Ishikawa (cell line): Measurements from ENCODE around the gene MTA2.

ENCODE experiments used
- CEBPB ChIP-seq: IDR thresholded peaks from 2 replicates; pipeline ENCODE4 v1.6.1; 2012
- CREB1 ChIP-seq: IDR thresholded peaks from 2 replicates; pipeline ENCODE4 v1.6.1; 2012; ENCODE audit warnings: low read depth
- EGR1 ChIP-seq: IDR thresholded peaks from 2 replicates; pipeline ENCODE4 v1.6.1; 2012
- EP300 ChIP-seq: IDR thresholded peaks from 2 replicates; pipeline ENCODE4 v1.6.1; 2012; ENCODE audit warnings: borderline replicate concordance
- FOXM1 ChIP-seq: IDR thresholded peaks from 2 replicates; pipeline ENCODE4 v1.6.1; 2012; ENCODE audit warnings: low read depth, borderline replicate concordance
- MAX ChIP-seq: IDR thresholded peaks from 2 replicates; pipeline ENCODE4 v1.6.1; 2012
- NFIC ChIP-seq: IDR thresholded peaks from 2 replicates; pipeline ENCODE4 v1.6.1; 2012
- RAD21 ChIP-seq: IDR thresholded peaks from 2 replicates; pipeline ENCODE4 v1.6.1; 2012; ENCODE audit warnings: low read depth
- TAF1 ChIP-seq: IDR thresholded peaks from 2 replicates; pipeline ENCODE4 v1.6.1; 2012; ENCODE audit warnings: low read depth, mild to moderate bottlenecking
- TCF12 ChIP-seq: IDR thresholded peaks from 2 replicates; pipeline ENCODE4 v1.6.1; 2012; ENCODE audit warnings: low read depth
- TEAD4 ChIP-seq: IDR thresholded peaks from 2 replicates; pipeline ENCODE4 v1.6.1; 2012
- USF1 ChIP-seq: IDR thresholded peaks from 2 replicates; pipeline ENCODE4 v1.6.1; 2012
- YY1 ChIP-seq: IDR thresholded peaks from 2 replicates; pipeline ENCODE4 v1.6.1; 2012; ENCODE audit warnings: low read depth
- ZBTB7A ChIP-seq: IDR thresholded peaks from 2 replicates; pipeline ENCODE4 v1.6.1; 2012; ENCODE audit warnings: low read depth
- TF ChIP-seq, protein P1 (sequence below): IDR thresholded peaks from 2 replicates; pipeline ENCODE4 v1.6.1; 2012; ENCODE audit warnings: low read depth, mild to moderate bottlenecking

The MTA2 gene

GRCh38 chr11:62608776-62609175, 7.1 kb upstream of the MTA2 start:
- TF ChIP-seq TCF12 (no peak), NFIC (no peak), CREB1 (no peak), MAX (no peak), TAF1 (no peak), EGR1 (no peak), RAD21 (no peak), YY1 (no peak), CEBPB (no peak)
- TF ChIP-seq, protein P1, sequence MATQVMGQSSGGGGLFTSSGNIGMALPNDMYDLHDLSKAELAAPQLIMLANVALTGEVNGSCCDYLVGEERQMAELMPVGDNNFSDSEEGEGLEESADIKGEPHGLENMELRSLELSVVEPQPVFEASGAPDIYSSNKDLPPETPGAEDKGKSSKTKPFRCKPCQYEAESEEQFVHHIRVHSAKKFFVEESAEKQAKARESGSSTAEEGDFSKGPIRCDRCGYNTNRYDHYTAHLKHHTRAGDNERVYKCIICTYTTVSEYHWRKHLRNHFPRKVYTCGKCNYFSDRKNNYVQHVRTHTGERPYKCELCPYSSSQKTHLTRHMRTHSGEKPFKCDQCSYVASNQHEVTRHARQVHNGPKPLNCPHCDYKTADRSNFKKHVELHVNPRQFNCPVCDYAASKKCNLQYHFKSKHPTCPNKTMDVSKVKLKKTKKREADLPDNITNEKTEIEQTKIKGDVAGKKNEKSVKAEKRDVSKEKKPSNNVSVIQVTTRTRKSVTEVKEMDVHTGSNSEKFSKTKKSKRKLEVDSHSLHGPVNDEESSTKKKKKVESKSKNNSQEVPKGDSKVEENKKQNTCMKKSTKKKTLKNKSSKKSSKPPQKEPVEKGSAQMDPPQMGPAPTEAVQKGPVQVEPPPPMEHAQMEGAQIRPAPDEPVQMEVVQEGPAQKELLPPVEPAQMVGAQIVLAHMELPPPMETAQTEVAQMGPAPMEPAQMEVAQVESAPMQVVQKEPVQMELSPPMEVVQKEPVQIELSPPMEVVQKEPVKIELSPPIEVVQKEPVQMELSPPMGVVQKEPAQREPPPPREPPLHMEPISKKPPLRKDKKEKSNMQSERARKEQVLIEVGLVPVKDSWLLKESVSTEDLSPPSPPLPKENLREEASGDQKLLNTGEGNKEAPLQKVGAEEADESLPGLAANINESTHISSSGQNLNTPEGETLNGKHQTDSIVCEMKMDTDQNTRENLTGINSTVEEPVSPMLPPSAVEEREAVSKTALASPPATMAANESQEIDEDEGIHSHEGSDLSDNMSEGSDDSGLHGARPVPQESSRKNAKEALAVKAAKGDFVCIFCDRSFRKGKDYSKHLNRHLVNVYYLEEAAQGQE: no peak

GRCh38 chr11:62607714-62608113, 6.0 kb upstream of the MTA2 start:
- TF ChIP-seq NFIC (no peak), TEAD4 (no peak), TCF12 (no peak), EGR1 (no peak), FOXM1 (no peak), RAD21 (no peak), YY1 (no peak), EP300 (no peak), MAX (no peak), ZBTB7A (no peak), CEBPB (no peak), USF1 (no peak)
- TF ChIP-seq, protein P1: no peak

DNA sequence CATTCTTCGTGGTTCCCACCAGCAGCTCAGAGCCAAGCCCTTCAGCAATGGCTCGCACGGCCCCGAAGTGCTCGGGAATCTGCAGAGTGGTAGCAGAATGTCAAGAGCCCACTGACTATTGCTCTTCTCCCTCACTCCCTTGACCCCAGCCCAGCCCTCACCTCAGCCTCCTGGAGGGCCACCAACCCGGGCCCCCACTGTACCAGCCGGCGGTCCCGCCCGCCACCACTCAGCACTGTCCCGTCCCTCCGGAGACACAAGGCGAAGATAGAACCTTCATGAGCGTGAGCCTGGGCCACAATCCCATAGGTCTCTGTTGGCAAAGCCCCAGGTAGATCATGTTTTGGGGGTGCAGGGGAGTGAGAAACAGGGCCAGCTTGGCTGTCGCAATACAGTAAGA, 4.2 kb upstream of the MTA2 start:
- TF ChIP-seq CEBPB (no peak), CREB1 (no peak), YY1 (no peak), ZBTB7A (no peak), TCF12 (no peak), FOXM1 (no peak), RAD21 (no peak)

GRCh38 chr11:62605467-62605866, 3.8 kb upstream of the MTA2 start:
- TF ChIP-seq RAD21: no peak
- no peak for TF ChIP-seq TCF12
- TF ChIP-seq, protein P1: no peak
- TF ChIP-seq EGR1: no peak
- no peak for TF ChIP-seq USF1
- no peak for TF ChIP-seq TEAD4
- no peak for TF ChIP-seq NFIC
- no peak for TF ChIP-seq MAX
- no peak for TF ChIP-seq TAF1
- TF ChIP-seq YY1: no peak
- no peak for TF ChIP-seq ZBTB7A
